Body of pancreas (tissue), 4 donors: Measurements from ENCODE around the gene TOX3.

ENCODE experiments used
- CTCF ChIP-seq, 7 experiments: fragments of 450-650 bp in 4 of 7; fragments of 200-600 bp in 3 of 7; sonication (generic) in 3 of 7; IDR thresholded peaks; one replicate each; pipeline ENCODE4 v1.5.1; 2016 to 2019; ENCODE audit warnings: antibody characterized with exemption in 7 of 7
- POLR2A ChIP-seq, 3 donors: fragments of 450-650 bp; IDR thresholded peaks; one replicate each; pipeline ENCODE4 v1.6.1; 2016; ENCODE audit warnings: antibody characterized with exemption in 3 of 3, mild to moderate bottlenecking in 2 of 3

GRCh38 chr16:52494621-52495020 lies 52.3 kb downstream of the TOX3 start:
- no peak for TF ChIP-seq CTCF (IDR thresholded peaks at IDR 0.05)
- TF ChIP-seq POLR2A (IDR thresholded peaks at IDR 0.05): no peak
